Keratinocyte (primary cell): Measurements from ENCODE around the gene ZNF488. TPM values are rescaled to one million over a fixed set of nuclear protein-coding genes. Genes with fewer than 3 reads are reported as not detected.

Experiments used
- DNase-seq: peaks from one replicate; pipeline ENCODE4 v3.0.0-alpha.2; 2011; ENCODE audit warnings: low read depth, missing footprints, low spot score
- FAIRE-seq: peaks from 2 replicates; lab custom pipeline; 2011; peaks lifted over from hg19 to GRCh38; lab: Jason Lieb, UNC
- H2AFZ ChIP-seq: 2 replicates; pipeline ENCODE4 v1.6.0; 2012; ENCODE audit warnings: low read length, control low read depth, inconsistent platforms; ENCODE audit not compliant: control insufficient read depth
- H3K27ac ChIP-seq: 2 replicates; pipeline ENCODE4 v1.5.1; 2011; ENCODE audit warnings: low read length; ENCODE audit not compliant: control insufficient read depth, insufficient read depth
- H3K27me3 ChIP-seq: 3 replicates; pipeline ENCODE4 v1.6.0; 2011; ENCODE audit warnings: low read length; ENCODE audit not compliant: control insufficient read depth, insufficient read depth; ENCODE audit errors: extremely low read depth
- H3K36me3 ChIP-seq, 2 experiments: 2 replicates in 1 of 2; 3 replicates in 1 of 2; pipeline ENCODE4 v1.5.1; 2011; ENCODE audit warnings: low read length in 2 of 2, mild to moderate bottlenecking in 1 of 2; ENCODE audit not compliant: control insufficient read depth in 2 of 2, insufficient read depth in 2 of 2; ENCODE audit errors: extremely low read depth in 1 of 2
- H3K4me1 ChIP-seq: 3 replicates; pipeline ENCODE4 v1.5.1; 2011; ENCODE audit warnings: low read length; ENCODE audit not compliant: control insufficient read depth, insufficient read depth; ENCODE audit errors: extremely low read depth
- H3K4me2 ChIP-seq: 3 replicates; pipeline ENCODE4 v1.6.0; 2011; ENCODE audit warnings: low read depth, low read length; ENCODE audit not compliant: control insufficient read depth, insufficient read depth; ENCODE audit errors: extremely low read depth
- H3K4me3 ChIP-seq, 3 experiments: fragments of 200-600 bp in 1 of 3; sonication (generic) in 1 of 3; 2 replicates in 2 of 3; 3 replicates in 1 of 3; pipeline ENCODE4 v1.5.1; 2011 to 2016; ENCODE audit warnings: low read length in 3 of 3, mild to moderate bottlenecking in 3 of 3, control low read depth in 2 of 3, inconsistent platforms in 1 of 3, low read depth in 1 of 3, mixed read lengths in 1 of 3, mixed run types in 1 of 3, moderate library complexity in 1 of 3; ENCODE audit not compliant: control insufficient read depth in 2 of 3, insufficient read depth in 2 of 3; ENCODE audit errors: extremely low read depth in 1 of 3
- H3K79me2 ChIP-seq: 2 replicates; pipeline ENCODE4 v1.6.0; 2012; ENCODE audit warnings: low read length; ENCODE audit not compliant: control insufficient read depth, insufficient read depth
- H3K9ac ChIP-seq: 3 replicates; pipeline ENCODE4 v1.6.0; 2011; ENCODE audit warnings: low read length; ENCODE audit not compliant: control insufficient read depth, insufficient read depth; ENCODE audit errors: extremely low read depth
- H3K9me1 ChIP-seq: 3 replicates; pipeline ENCODE4 v1.6.0; 2011; ENCODE audit warnings: low read length; ENCODE audit not compliant: control insufficient read depth, insufficient read depth; ENCODE audit errors: extremely low read depth
- H3K9me3 ChIP-seq: 2 replicates; pipeline ENCODE4 v1.5.1; 2012; ENCODE audit warnings: low read depth, low read length; ENCODE audit not compliant: control insufficient read depth
- H4K20me1 ChIP-seq: 3 replicates; pipeline ENCODE4 v1.6.0; 2011; ENCODE audit warnings: low read length; ENCODE audit not compliant: control insufficient read depth, insufficient read depth; ENCODE audit errors: extremely low read depth
- CTCF ChIP-seq, 3 experiments: IDR thresholded peaks in 1 of 3; conservative IDR thresholded peaks in 1 of 3; optimal IDR thresholded peaks in 1 of 3; 2 replicates in 2 of 3; 3 replicates in 1 of 3; pipeline versions ENCODE3 to v1.5.1; 2011; ENCODE audit warnings: low read length in 3 of 3, mild to moderate bottlenecking in 3 of 3, moderate library complexity in 2 of 3, control low read depth in 1 of 3, inconsistent platforms in 1 of 3; ENCODE audit not compliant: insufficient read depth in 2 of 3; ENCODE audit errors: extremely low read depth in 1 of 3
- EZH2 ChIP-seq: IDR thresholded peaks from one replicate; pipeline ENCODE4 v1.6.1; 2012; ENCODE audit warnings: inconsistent platforms, mild to moderate bottlenecking, low read length, moderate library complexity
- dilution Hi-C: fragments of 300-500 bp; cut with MboI; formaldehyde crosslinking; loops from one replicate; pipeline ENCODE4 v1.7.0; 2020; ENCODE audit warnings: low sequenced_read_pairs; ENCODE audit not compliant: extremely low pct_ligation_motif_present
- polyA plus RNA-seq, 5 experiments: library from polyadenylated mRNA; depleted of rRNA in 3 of 5; stranded (reverse) in 3 of 5; stranded (forward) in 1 of 5; unstranded in 1 of 5; fragments of >200 nt; gene quantifications; 1 replicate in 1 of 5; 2 replicates in 3 of 5; 3 replicates in 1 of 5; pipeline versions ENCODE4 v1.2.1 to v1.2.3, GENCODE V29; 2011 to 2012; ENCODE audit warnings: missing spikeins in 2 of 5, low read depth in 1 of 5, low replicate concordance in 1 of 5

ZNF488 gene
- polyA plus RNA-seq, 1 donor (not counting 4 experiments of a cell fraction or from before 2014, with no cell fraction given) = 1.2 TPM

- FAIRE-seq (no peak), DNase-seq (no peak)
- H2AFZ ChIP-seq = no peak overlapping the region
These were observed 65.4 kb downstream of the ZNF488 start for GRCh38 chr10:47318706-47319105.

DNA sequence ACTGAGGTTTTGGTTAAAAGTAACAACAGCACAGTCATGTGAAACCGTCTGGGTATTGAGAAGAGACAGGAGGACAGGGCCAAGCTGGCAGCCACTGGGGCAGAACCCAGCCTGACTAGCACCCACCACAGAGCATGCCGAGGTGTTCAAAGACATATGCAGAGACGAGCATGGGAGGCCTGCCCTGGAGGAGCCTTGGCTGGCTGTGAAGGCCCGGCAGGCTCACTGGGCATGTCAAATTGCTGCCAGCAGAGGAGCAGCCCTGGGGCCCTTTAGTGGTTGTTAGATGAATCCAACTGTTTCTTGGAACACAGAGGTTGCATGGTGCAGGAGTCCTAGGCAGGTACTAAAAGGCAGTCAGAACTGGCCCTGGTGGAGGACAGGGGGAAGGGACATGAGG is 66.8 kb downstream of the ZNF488 start:
- Histone ChIP-seq H4K20me1 (no peaks in the 10 kb centered on the region), H3K27ac (no peak overlapping the region), H3K4me1 (peaks cover 5% of the 10 kb centered on the region), H3K36me3 (no peaks in the 10 kb centered on the region), H3K9ac (no peak overlapping the region), H3K4me2 (no peak overlapping the region), H2AFZ (no peak overlapping the region), H3K4me3 (no peak overlapping the region), H3K27me3 (peaks cover 10% of the 10 kb centered on the region), H3K9me1 (no peaks in the 10 kb centered on the region), H3K9me3 (no peaks in the 10 kb centered on the region), H3K79me2 (no peaks in the 10 kb centered on the region)
- TF ChIP-seq EZH2 = no peak
- TF ChIP-seq CTCF (optimal IDR thresholded peaks at IDR 0.05 in 1 of 3, IDR thresholded peaks at IDR 0.05 in 1 of 3, conservative IDR thresholded peaks at IDR 0.05 in 1 of 3; ENCODE audit: extremely low read depth in 1 of 3, insufficient read depth in 2 of 3, low read length in 3 of 3) = no peak
- dilution Hi-C loops = no loop called here
- FAIRE-seq = no peak
- DNase-seq = no peak

More at GRCh38 chr10:47318706-47319105, 65.4 kb downstream of the ZNF488 start:
- Histone ChIP-seq H3K9me1 (no peaks in the 10 kb centered on the region), H4K20me1 (no peaks in the 10 kb centered on the region), H3K4me1 (peaks cover 5% of the 10 kb centered on the region), H3K27ac (no peak overlapping the region), H3K9ac (no peak overlapping the region), H3K79me2 (no peaks in the 10 kb centered on the region), H3K36me3 (no peaks in the 10 kb centered on the region), H3K4me2 (no peak overlapping the region), H3K4me3 (no peak overlapping the region), H3K9me3 (no peaks in the 10 kb centered on the region), H3K27me3 (peaks cover 13% of the 10 kb centered on the region)
- TF ChIP-seq CTCF (optimal IDR thresholded peaks at IDR 0.05 in 1 of 3, IDR thresholded peaks at IDR 0.05 in 1 of 3, conservative IDR thresholded peaks at IDR 0.05 in 1 of 3; ENCODE audit: extremely low read depth in 1 of 3, insufficient read depth in 2 of 3, low read length in 3 of 3) (no peak), EZH2 (no peak)
- dilution Hi-C loops = no loop called here
